ENCODE data around the gene HPSE2. TPM values are rescaled to one million over a fixed set of nuclear protein-coding genes. Genes with fewer than 3 reads are reported as not detected.

Gene HPSE2
- total RNA-seq, 1 experiment from 2014 or later: not detected

- DNase-seq (ENCODE audit: low spot score): peak; percentile 89
Observed at GRCh38 chr10:98433881-98434732, 801.5 kb downstream of the HPSE2 start.

GRCh38 chr10:98433371-98433770 is 802.3 kb downstream of the HPSE2 start:
- DNase-seq (ENCODE audit: low spot score): no peak

- no peak for DNase-seq (ENCODE audit: low spot score)
Observed at GRCh38 chr10:98432330-98432729, 803.3 kb downstream of the HPSE2 start.

- DNase-seq (ENCODE audit: low spot score): no peak
Observed at GRCh38 chr10:98431016-98431415, 804.6 kb downstream of the HPSE2 start.

- no peak for DNase-seq (ENCODE audit: low spot score)
Observed at GRCh38 chr10:98430427-98430826, 805.2 kb downstream of the HPSE2 start.

- no peak for DNase-seq (ENCODE audit: low spot score)
Observed at GRCh38 chr10:98429320-98430072, 806.2 kb downstream of the HPSE2 start.

- DNase-seq (ENCODE audit: low spot score): no peak
Observed at GRCh38 chr10:98427011-98427515, 808.6 kb downstream of the HPSE2 start.

- DNase-seq (ENCODE audit: low spot score): peak; percentile 45
Observed at GRCh38 chr10:98425511-98426352, 809.9 kb downstream of the HPSE2 start.

- no peak for DNase-seq (ENCODE audit: low spot score)
Observed at GRCh38 chr10:98424295-98425254, 811.1 kb downstream of the HPSE2 start.

- no peak for DNase-seq (ENCODE audit: low spot score)
Observed at GRCh38 chr10:98423691-98424120, 811.9 kb downstream of the HPSE2 start.

GRCh38 chr10:98422182-98422581 is 813.5 kb downstream of the HPSE2 start:
- DNase-seq (ENCODE audit: low spot score): no peak

- no peak for DNase-seq (ENCODE audit: low spot score)
Observed at GRCh38 chr10:98420786-98421185, 814.9 kb downstream of the HPSE2 start.

- no peak for DNase-seq (ENCODE audit: low spot score)
Observed at GRCh38 chr10:98419469-98420261, 816.0 kb downstream of the HPSE2 start.

- DNase-seq (ENCODE audit: low spot score): no peak
Observed at GRCh38 chr10:98418665-98419468, 816.8 kb downstream of the HPSE2 start.

GRCh38 chr10:98417973-98418664 is 817.5 kb downstream of the HPSE2 start:
- no peak for DNase-seq (ENCODE audit: low spot score)

- DNase-seq (ENCODE audit: low spot score): no peak
Observed at GRCh38 chr10:98417481-98417959, 818.1 kb downstream of the HPSE2 start.

GRCh38 chr10:98416606-98417388 is 818.9 kb downstream of the HPSE2 start:
- no peak for DNase-seq (ENCODE audit: low spot score)

All from A172 (cell line).